K562 (cell line): ENCODE data around the gene MBNL2. TPM values are rescaled to one million over a fixed set of nuclear protein-coding genes. Genes with fewer than 3 reads are reported as not detected.

Experiments used
- ATAC-seq: fragments of 200-7000 bp; cut with Tn5 transposase; 3 replicates; pipeline ENCODE4 v1.9.1; 2020; ENCODE audit warnings: moderate library complexity
- BruUV-seq: library from RNA; stranded (reverse); fragments of 400-500 nt; replicated peaks from 2 replicates; lab custom pipeline; 2021; lab: Mats Ljungman, UMichigan
- CTCF ChIA-PET: fragments of 300-600 bp; formaldehyde crosslinking; extraction: SDS; loops from one replicate; lab custom pipeline; 2021; ENCODE audit warnings: low intra/inter-chr PET ratio; lab: Yijun Ruan, JAX
- POLR2A ChIA-PET: fragments of 300-600, 350-650 bp; sonication (Branson Sonifier 250); formaldehyde crosslinking; extraction: SDS; loops from one replicate; lab custom pipeline; 2021; ENCODE audit warnings: antibody characterized with exemption, inconsistent platforms; lab: Yijun Ruan, JAX
- DNase-seq, 4 experiments: peaks; one replicate each; pipeline versions ENCODE4 v3.0.0 to v3.0.0-alpha.2; 2011 to 2018; ENCODE audit warnings: low spot score in 3 of 4, mixed read lengths in 3 of 4; ENCODE audit errors: extremely low read depth in 1 of 4
- FAIRE-seq: peaks from 2 replicates; lab custom pipeline; 2011; peaks lifted over from hg19 to GRCh38; lab: Jason Lieb, UNC
- H2AFZ ChIP-seq: 2 replicates; pipeline ENCODE4 v1.6.0; 2011; ENCODE audit warnings: low read depth, low read length, control low read depth, inconsistent platforms
- H3K27ac ChIP-seq: fragments of 200-600 bp; 3 replicates; pipeline ENCODE4 v1.8.0; 2011; ENCODE audit warnings: low read depth, mild to moderate bottlenecking, control low read depth, inconsistent platforms, low read length, moderate library complexity, mixed read lengths; ENCODE audit errors: extremely low read depth
- H3K27me3 ChIP-seq, 2 experiments: fragments of 300-600 bp in 1 of 2; 2 replicates in 1 of 2; 3 replicates in 1 of 2; pipeline versions ENCODE4 v1.6.0 to v1.8.0; 2011; ENCODE audit warnings: inconsistent platforms in 2 of 2, low read length in 2 of 2, mild to moderate bottlenecking in 1 of 2, mixed read lengths in 1 of 2, moderate library complexity in 1 of 2; ENCODE audit not compliant: control insufficient read depth in 2 of 2, insufficient read depth in 2 of 2
- H3K36me3 ChIP-seq: fragments of 300-600 bp; 3 replicates; pipeline ENCODE4 v1.8.0; 2011; ENCODE audit warnings: mild to moderate bottlenecking, low read length, inconsistent platforms; ENCODE audit not compliant: control insufficient read depth, insufficient read depth
- H3K4me1 ChIP-seq, 2 experiments: fragments of 200-600 bp in 1 of 2; replicated peaks in 1 of 2; 2 replicates in 1 of 2; 3 replicates in 1 of 2; pipeline versions ENCODE4 v1.5.1 to v1.8.0; 2011; ENCODE audit warnings: inconsistent platforms in 2 of 2, low read length in 2 of 2, mild to moderate bottlenecking in 1 of 2, mixed read lengths in 1 of 2, moderate library complexity in 1 of 2; ENCODE audit not compliant: control insufficient read depth in 2 of 2, insufficient read depth in 2 of 2
- H3K4me2 ChIP-seq: 2 replicates; pipeline ENCODE4 v1.6.1; 2011; ENCODE audit warnings: low read length, control low read depth, inconsistent platforms, mixed read lengths; ENCODE audit not compliant: insufficient read depth
- H3K4me3 ChIP-seq: fragments of 200-600 bp; sonication (generic), shearing (Covaris generic); 2 replicates; pipeline ENCODE4 v1.5.1; 2016; ENCODE audit warnings: control low read depth, inconsistent platforms
- H3K79me2 ChIP-seq: fragments of 200-600 bp; 3 replicates; pipeline ENCODE4 v1.8.0; 2011; ENCODE audit warnings: low read length, inconsistent platforms; ENCODE audit not compliant: control insufficient read depth, insufficient read depth
- H3K9ac ChIP-seq, 2 experiments: 2 replicates each; pipeline versions ENCODE4 v1.6.0 to v1.6.1; 2011; ENCODE audit warnings: low read depth in 2 of 2, low read length in 2 of 2, control low read depth in 1 of 2, inconsistent platforms in 1 of 2, mild to moderate bottlenecking in 1 of 2, mixed read lengths in 1 of 2; ENCODE audit not compliant: insufficient read depth in 1 of 2
- H3K9me1 ChIP-seq: one replicate; pipeline ENCODE4 v1.6.0; 2011; ENCODE audit warnings: inconsistent platforms, mild to moderate bottlenecking, low read length, moderate library complexity; ENCODE audit not compliant: control insufficient read depth, insufficient read depth
- H3K9me3 ChIP-seq: replicated peaks from 2 replicates; pipeline ENCODE4 v1.5.1; 2011; ENCODE audit warnings: low read depth, low read length, inconsistent platforms; ENCODE audit not compliant: control insufficient read depth, insufficient read depth
- H4K20me1 ChIP-seq: replicated peaks from 2 replicates; pipeline ENCODE4 v1.6.1; 2011; ENCODE audit warnings: low read length, inconsistent platforms, mixed read lengths; ENCODE audit not compliant: control insufficient read depth, insufficient read depth
- MYC ChIP-seq, 2 experiments: fragments of 250-450 bp in 1 of 2; sonication (Bioruptor Pico) in 1 of 2; IDR thresholded peaks; 2 replicates each; pipeline versions ENCODE4 v1.5.1 to v1.6.1; 2012 to 2021; ENCODE audit warnings: low read depth in 2 of 2, borderline replicate concordance in 1 of 2, improper control_type of control experiment in 1 of 2, low read length in 1 of 2, mild to moderate bottlenecking in 1 of 2, moderate library complexity in 1 of 2
- NR2C1 ChIP-seq, 2 experiments: fragments of 450-650 bp; IDR thresholded peaks; 2 replicates each; pipeline ENCODE4 v1.6.1; 2017; ENCODE audit warnings: mild to moderate bottlenecking in 2 of 2, antibody characterized with exemption in 1 of 2, inconsistent platforms in 1 of 2, missing compliant biosample characterization in 1 of 2, missing genetic modification characterization in 1 of 2
- NR2C2 ChIP-seq, 2 experiments: fragments of 200-800 bp in 1 of 2; sonication (Bioruptor generic) in 1 of 2; sonication (generic) in 1 of 2; formaldehyde crosslinking in 1 of 2; IDR thresholded peaks; 2 replicates each; pipeline versions ENCODE4 v1.6.1 to v1.8.0; 2016 to 2022; ENCODE audit warnings: mild to moderate bottlenecking in 1 of 2, missing compliant biosample characterization in 1 of 2, missing genetic modification characterization in 1 of 2, missing genetic modification reagents in 1 of 2
- USF2 ChIP-seq: sonication (generic); formaldehyde crosslinking; IDR thresholded peaks from 2 replicates; pipeline ENCODE4 v1.5.0; 2020; ENCODE audit warnings: missing genetic modification reagents
- WGBS: fragments of 100-300 bp; shearing (Covaris generic); methylation state at CpG from one replicate; pipeline ENCODE4 v1.1.6; 2016; ENCODE audit warnings: low coverage, mixed read lengths; ENCODE audit not compliant: insufficient coverage; ENCODE audit errors: missing lambda C conversion rate; 5-methylcytosine and 5-hydroxymethylcytosine counted together
- in situ Hi-C: fragments of 300-500 bp; cut with MboI; formaldehyde crosslinking; loops from 4 replicates; pipeline ENCODE4 v1.15.0; 2018; ENCODE audit warnings: inconsistent platforms, mixed read lengths
- intact Hi-C: fragments of 100-400 bp; cut with micrococcal nuclease; formaldehyde crosslinking; loops from 2 replicates; pipeline ENCODE4 v1.14.2; 2022
- polyA plus RNA-seq, 8 experiments: library from polyadenylated mRNA; depleted of rRNA in 4 of 8; stranded (reverse) in 5 of 8; unstranded in 3 of 8; fragments of >200 nt; fragmentation: Nextera tagmentation in 2 of 8; fragmentation: Illumina TruSeq in 1 of 8; extraction: Ambion mirVana in 2 of 8; extraction: Trizol in 1 of 8; gene quantifications; 2 replicates each; pipeline versions ENCODE4 v1.2.1 to v1.2.3, GENCODE V29; 2011 to 2014; ENCODE audit warnings: inconsistent platforms in 1 of 8, missing spikeins in 1 of 8
- total RNA-seq, 7 experiments: library from RNA; depleted of rRNA in 6 of 7; stranded (reverse); fragments of >200 nt in 6 of 7; fragmentation: Illumina TruSeq in 2 of 7; extraction: Trizol in 2 of 7; gene quantifications; 2 replicates each; pipeline versions ENCODE4 v1.2.1 to v1.2.3, GENCODE V29; 2011 to 2021; ENCODE audit warnings: low replicate concordance in 1 of 7
- TF ChIP-seq, protein P1 (sequence below): fragments of 450-650 bp; formaldehyde crosslinking; conservative IDR thresholded peaks from 2 replicates; pipeline ENCODE4 v1.4.0; 2022; ENCODE audit warnings: mild to moderate bottlenecking, missing genetic modification characterization
- TF ChIP-seq, protein P2 (sequence below): sonication (generic); formaldehyde crosslinking; IDR thresholded peaks from 2 replicates; pipeline ENCODE4 v1.9.0; 2022; ENCODE audit warnings: mild to moderate bottlenecking, missing genetic modification reagents

MBNL2 gene
- total and polyA plus RNA-seq, 9 of the 15 experiments (the other 6 are each of a cell fraction or from before 2014, with no cell fraction given): 7.0 to 24.8 (median 13.8) TPM

DNA sequence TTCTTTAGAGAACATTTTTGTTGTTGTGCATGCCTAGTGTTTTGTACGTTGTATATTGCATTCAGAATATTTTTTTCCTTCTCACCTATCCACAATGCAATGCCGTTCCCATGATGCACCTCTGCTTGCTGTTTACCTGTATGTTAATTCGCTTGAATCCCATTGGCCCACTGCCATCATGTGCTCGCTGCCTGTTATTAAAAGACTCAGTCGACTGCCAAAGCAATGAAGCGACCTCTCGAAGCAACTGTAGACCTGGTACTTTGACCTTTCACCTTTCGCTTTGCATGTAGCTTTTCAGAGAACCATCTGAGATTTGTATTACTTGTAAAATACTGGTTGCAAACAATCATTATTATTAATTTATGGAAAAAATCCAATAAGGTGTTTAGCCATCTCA lies 134.5 kb downstream of the MBNL2 start:
- FAIRE-seq (no peak), ATAC-seq (no peak), DNase-seq (peak in 2 of 4 experiments; percentile 34)
- in situ Hi-C loops (loop anchor here (10.0 kb wide), 1 partner anchor 242 kb away; no protein-coding TSS in a partner anchor), intact Hi-C loops (loop anchor here (5.0 kb wide), 1 partner anchor 324 kb away; no protein-coding TSS in a partner anchor)
- Histone ChIP-seq H3K4me2 (no peak overlapping the region), H3K27me3 (no peaks in the 10 kb centered on the region), H3K79me2 (no peaks in the 10 kb centered on the region), H3K36me3 (peaks cover 9% of the 10 kb centered on the region), H2AFZ (no peak overlapping the region), H4K20me1 (no peaks in the 10 kb centered on the region), H3K9me3 (no peaks in the 10 kb centered on the region), H3K4me1 (no peaks in the 10 kb centered on the region), H3K27ac (no peak overlapping the region), H3K9ac (no peak overlapping the region), H3K9me1 (no peaks in the 10 kb centered on the region), H3K4me3 (no peak overlapping the region)
- BruUV-seq: no TSS peak
- CTCF ChIA-PET: no interaction called here
- WGBS: 84% methylated on average over 8 of the region's 8 CpGs
- TF ChIP-seq MYC (IDR thresholded peaks at IDR 0.05; ENCODE audit: low read depth, low read length) (no peak), MYC (CRISPR knock-in tag; IDR thresholded peaks at IDR 0.05; ENCODE audit: borderline replicate concordance, low read depth) (no peak), NR2C1 (IDR thresholded peaks at IDR 0.05) (peak; percentile 46; the same call in 1 of the 2 replicates), NR2C1 (tag; IDR thresholded peaks at IDR 0.05) (no peak; the same call in 1 of the 2 replicates), USF2 (CRISPR knock-in tag) (peak; percentile 39; the same call in 1 of the 2 replicates), NR2C2 (CRISPR knock-in tag; IDR thresholded peaks at IDR 0.05) (no peak), NR2C2 (tag; IDR thresholded peaks at IDR 0.05) (0 out of 2 replicates have a peak, but pooled peaks have one; percentile 21)
- TF ChIP-seq, protein P1, sequence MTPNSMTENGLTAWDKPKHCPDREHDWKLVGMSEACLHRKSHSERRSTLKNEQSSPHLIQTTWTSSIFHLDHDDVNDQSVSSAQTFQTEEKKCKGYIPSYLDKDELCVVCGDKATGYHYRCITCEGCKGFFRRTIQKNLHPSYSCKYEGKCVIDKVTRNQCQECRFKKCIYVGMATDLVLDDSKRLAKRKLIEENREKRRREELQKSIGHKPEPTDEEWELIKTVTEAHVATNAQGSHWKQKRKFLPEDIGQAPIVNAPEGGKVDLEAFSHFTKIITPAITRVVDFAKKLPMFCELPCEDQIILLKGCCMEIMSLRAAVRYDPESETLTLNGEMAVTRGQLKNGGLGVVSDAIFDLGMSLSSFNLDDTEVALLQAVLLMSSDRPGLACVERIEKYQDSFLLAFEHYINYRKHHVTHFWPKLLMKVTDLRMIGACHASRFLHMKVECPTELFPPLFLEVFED (CRISPR knock-in tag): no peak
- TF ChIP-seq, protein P2, sequence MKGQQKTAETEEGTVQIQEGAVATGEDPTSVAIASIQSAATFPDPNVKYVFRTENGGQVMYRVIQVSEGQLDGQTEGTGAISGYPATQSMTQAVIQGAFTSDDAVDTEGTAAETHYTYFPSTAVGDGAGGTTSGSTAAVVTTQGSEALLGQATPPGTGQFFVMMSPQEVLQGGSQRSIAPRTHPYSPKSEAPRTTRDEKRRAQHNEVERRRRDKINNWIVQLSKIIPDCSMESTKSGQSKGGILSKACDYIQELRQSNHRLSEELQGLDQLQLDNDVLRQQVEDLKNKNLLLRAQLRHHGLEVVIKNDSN (CRISPR knock-in tag): peak; percentile 42; the same call in 1 of the 2 replicates
- POLR2A ChIA-PET: no interaction called here
